Heart right ventricle (tissue), 16 donors: ENCODE measurements around the gene HUNK. TPM values are rescaled to one million over a fixed set of nuclear protein-coding genes. Genes with fewer than 3 reads are reported as not detected.

Source experiments
- ATAC-seq, 8 donors: fragments of 200-7000 bp; cut with Tn5 transposase; one replicate each; pipeline ENCODE4 v1.9.1; 2020; ENCODE audit warnings: mild to moderate bottlenecking in 8 of 8, moderate library complexity in 8 of 8, moderate number of reproducible peaks in 1 of 8
- DNase-seq, 2 donors: peaks; one replicate each; pipeline ENCODE4 v3.0.0-alpha.2; 2020
- H3K27ac ChIP-seq, 10 donors: fragments of 200-600 bp; sonication (generic) in 2 of 10; one replicate each; pipeline versions ENCODE4 v1.5.0 to v1.8.0; 2020 to 2022; ENCODE audit warnings: mild to moderate bottlenecking in 3 of 10
- H3K27me3 ChIP-seq, 7 donors: fragments of 200-600 bp; one replicate each; pipeline ENCODE4 v1.8.0; 2021 to 2022; ENCODE audit warnings: mild to moderate bottlenecking in 2 of 7
- H3K36me3 ChIP-seq, 9 donors: fragments of 200-600 bp; sonication (generic) in 1 of 9; one replicate each; pipeline versions ENCODE4 v1.5.0 to v1.8.0; 2020 to 2022; ENCODE audit warnings: mild to moderate bottlenecking in 2 of 9
- H3K4me1 ChIP-seq, 9 donors: fragments of 200-600 bp; sonication (generic) in 1 of 9; one replicate each; pipeline versions ENCODE4 v1.5.0 to v1.8.0; 2020 to 2022; ENCODE audit warnings: mild to moderate bottlenecking in 4 of 9
- H3K4me3 ChIP-seq, 10 donors: fragments of 200-600 bp; sonication (generic) in 2 of 10; one replicate each; pipeline versions ENCODE4 v1.5.0 to v1.8.0; 2020 to 2022; ENCODE audit warnings: mild to moderate bottlenecking in 7 of 10, moderate library complexity in 2 of 10
- H3K9me3 ChIP-seq, 11 donors: fragments of 200-600 bp in 10 of 11; sonication (generic) in 2 of 11; one replicate each; pipeline versions ENCODE4 v1.5.0 to v1.8.0; 2013 to 2022; ENCODE audit warnings: mild to moderate bottlenecking in 2 of 11, control low read depth in 1 of 11, moderate library complexity in 1 of 11
- WGBS, 2 donors: extraction: QIAGEN DNeasy Blood & Tissue Kit; methylation state at CpG; one replicate each; pipeline ENCODE4 v1.1.7; 2013; ENCODE audit warnings: inconsistent platforms in 1 of 2; 5-methylcytosine and 5-hydroxymethylcytosine counted together
- intact Hi-C, 10 donors: fragments of 100-400 bp; cut with DNase I; formaldehyde crosslinking; loops; one replicate each; pipeline versions ENCODE4 v1.11.1 to v1.14.2; 2022
- polyA plus RNA-seq, 2 donors: library from polyadenylated mRNA; stranded (reverse); fragments of 200-250 nt; gene quantifications; one replicate each; pipeline ENCODE4 v1.2.3, GENCODE V29; 2013
- total RNA-seq, 10 donors: library from RNA; stranded (reverse); fragmentation: NEBNext Ultra II Directional in 3 of 10; extraction: Animal tissue kit (Norgen Biotek cat#: 25700) in 3 of 10; gene quantifications; one replicate each; pipeline versions ENCODE4 v1.2.1 to v1.2.4, GENCODE V29; 2021 to 2023
- TF ChIP-seq, protein P1 (sequence below), 9 donors: fragments of 200-600 bp; sonication (generic) in 2 of 9; IDR thresholded peaks; one replicate each; pipeline versions ENCODE4 v1.5.0 to v1.8.0; 2021 to 2022; ENCODE audit warnings: antibody characterized with exemption in 9 of 9, mild to moderate bottlenecking in 5 of 9, moderate library complexity in 1 of 9
- donor health status: Arrhythmogenic right ventricular cardiomyopathy.
- donor health status: ischemic (EF 13 %, LVEDD 7.1; RV severe dilation, severe dysfunction).
- donor health status: healthy with polysubstance abuse.
- donor health status: DM: no; HTN: yes; CAD: no.
- donor health status: DM: no; HTN: no; CAD: no.
- donor health status: ischemic (EF 25% LVEDD 6.9; RV normal size, moderate dysfunction).
- donor health status: ischemic (EF 25% LVEDD 5.7; RV mildly dilated, moderate dysfunction).
- donor health status: healthy.
- donor health status: DM: yes; HTN: yes; CAD: no.
- donor health status: Ischemic cardiomyopathy.
- donor health status: ischemic (EF 35%, LVEDD 5.7; RV mildly dilated, moderate dysfunction).
- donor health status: nonischemic (EF 11% LVEDD 7.7; RV severe dilation, severe dysfunction).
- donor health status: DM: yes; HTN: yes; CAD: no.
- donor health status: PGD.
- donor health status: ischemic (EF 29% LVEDD 5.4; RV normal size, mild dysfunction).
- donor health status: nonischemic (EF 23%, LVEDD 6.1; RV moderate dilation, normal function).

The HUNK gene
- total and polyA plus RNA-seq, 12 donors: 0.04 to 0.81 (median 0.10) TPM; not detected in 2

DNA sequence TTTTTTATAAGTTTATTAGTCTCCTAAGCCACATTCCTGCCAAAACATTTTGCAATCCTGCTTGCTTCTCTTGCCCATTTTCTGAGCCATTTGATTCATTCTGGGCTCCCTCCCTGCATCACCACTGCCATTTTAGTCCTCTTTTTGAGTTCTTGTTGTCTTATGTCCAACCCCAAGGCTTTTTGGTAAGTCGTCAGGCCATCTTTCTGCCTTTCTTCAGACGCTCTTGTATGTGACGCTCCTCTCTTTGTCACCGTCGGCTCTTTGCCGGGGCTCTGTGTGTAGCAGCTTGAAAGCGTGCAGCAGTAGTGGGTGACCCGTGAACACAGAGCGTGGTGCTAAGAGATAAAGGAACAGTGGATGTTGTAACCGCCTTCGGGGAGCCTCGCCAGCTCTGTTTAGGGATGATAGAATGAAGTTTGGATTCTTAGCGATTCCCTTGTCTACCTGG is 14.6 kb downstream of the HUNK start:
- Histone ChIP-seq H3K9me3 (no peaks in the 10 kb centered on the region), H3K36me3 (no peaks in the 10 kb centered on the region), H3K4me1 (no peaks in the 10 kb centered on the region), H3K27ac (no peak overlapping the region), H3K27me3 (peaks cover 0 to 9% (median 0%) of the 10 kb centered on the region in 7 donors), H3K4me3 (no peak overlapping the region)
- peak in 2 of 8 donors; percentile 68 to 72 for ATAC-seq
- TF ChIP-seq, protein P1, sequence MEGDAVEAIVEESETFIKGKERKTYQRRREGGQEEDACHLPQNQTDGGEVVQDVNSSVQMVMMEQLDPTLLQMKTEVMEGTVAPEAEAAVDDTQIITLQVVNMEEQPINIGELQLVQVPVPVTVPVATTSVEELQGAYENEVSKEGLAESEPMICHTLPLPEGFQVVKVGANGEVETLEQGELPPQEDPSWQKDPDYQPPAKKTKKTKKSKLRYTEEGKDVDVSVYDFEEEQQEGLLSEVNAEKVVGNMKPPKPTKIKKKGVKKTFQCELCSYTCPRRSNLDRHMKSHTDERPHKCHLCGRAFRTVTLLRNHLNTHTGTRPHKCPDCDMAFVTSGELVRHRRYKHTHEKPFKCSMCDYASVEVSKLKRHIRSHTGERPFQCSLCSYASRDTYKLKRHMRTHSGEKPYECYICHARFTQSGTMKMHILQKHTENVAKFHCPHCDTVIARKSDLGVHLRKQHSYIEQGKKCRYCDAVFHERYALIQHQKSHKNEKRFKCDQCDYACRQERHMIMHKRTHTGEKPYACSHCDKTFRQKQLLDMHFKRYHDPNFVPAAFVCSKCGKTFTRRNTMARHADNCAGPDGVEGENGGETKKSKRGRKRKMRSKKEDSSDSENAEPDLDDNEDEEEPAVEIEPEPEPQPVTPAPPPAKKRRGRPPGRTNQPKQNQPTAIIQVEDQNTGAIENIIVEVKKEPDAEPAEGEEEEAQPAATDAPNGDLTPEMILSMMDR (IDR thresholded peaks at IDR 0.05): no peak
- intact Hi-C loops: loop anchor here in 1 of 10 donors (10.0 kb wide), 1 partner anchor 137 kb away; no protein-coding TSS in a partner anchor
- peak in 1 of 2 donors; percentile 20 for DNase-seq
- WGBS, 2 donors: 52 to 62% methylated on average over 13 of the region's 13 CpGs

DNA sequence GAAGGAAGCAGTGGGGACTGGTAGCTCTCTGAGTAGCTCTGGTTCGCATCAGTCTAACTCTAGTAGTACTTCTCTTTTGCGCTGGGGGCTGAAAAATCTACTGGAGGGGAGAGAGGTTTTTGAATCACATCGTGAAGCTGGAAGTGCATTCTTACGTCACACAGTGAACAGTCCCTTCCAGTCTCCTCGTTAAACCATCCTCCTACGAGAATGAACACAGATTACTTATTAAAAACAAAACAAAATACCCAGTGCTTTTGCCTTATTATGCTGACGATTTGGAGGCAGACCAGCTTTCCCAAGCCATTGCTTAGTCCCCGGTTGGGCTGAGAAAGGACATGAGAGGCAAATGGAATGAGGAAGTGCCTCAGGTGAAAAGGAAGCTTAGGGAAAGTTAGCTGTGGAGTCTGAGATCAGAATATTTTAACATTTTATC is 16.1 kb downstream of the HUNK start:
- Histone ChIP-seq H3K36me3 (no peaks in the 10 kb centered on the region), H3K27me3 (peaks cover 0 to 9% (median 0%) of the 10 kb centered on the region in 7 donors)
- no peak for ATAC-seq

DNA sequence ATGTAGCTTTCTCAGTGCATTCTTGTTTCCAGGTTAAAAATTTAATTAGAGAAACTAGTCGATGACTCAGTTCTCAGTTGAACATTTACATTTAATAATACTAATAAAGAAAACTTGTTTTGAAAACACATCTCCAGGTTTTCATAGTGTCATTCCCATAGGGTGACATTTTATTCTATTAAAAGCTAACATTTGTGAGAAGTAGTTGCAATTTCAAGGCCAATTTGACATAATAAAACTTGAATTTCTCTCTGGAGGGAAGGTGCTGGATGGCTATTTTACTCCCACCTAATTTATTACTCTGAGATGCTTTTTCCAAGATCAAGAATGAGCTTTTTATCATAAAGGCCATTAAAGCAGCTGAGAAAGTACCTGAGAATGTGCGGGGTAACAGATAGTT is 16.6 kb downstream of the HUNK start:
- ATAC-seq (no peak), DNase-seq (no peak)
- TF ChIP-seq, protein P1 (IDR thresholded peaks at IDR 0.05): no peak
- Histone ChIP-seq H3K27ac (no peak overlapping the region), H3K4me3 (no peak overlapping the region), H3K4me1 (no peaks in the 10 kb centered on the region), H3K36me3 (no peaks in the 10 kb centered on the region), H3K9me3 (no peaks in the 10 kb centered on the region), H3K27me3 (peaks cover 0 to 9% (median 0%) of the 10 kb centered on the region in 7 donors)
- intact Hi-C loops: loop anchor here in 1 of 10 donors (10.0 kb wide), 1 partner anchor 135 kb away; no protein-coding TSS in a partner anchor
- WGBS, 2 donors: 82 to 88% methylated on average over 2 of the region's 2 CpGs

More for the DNA sequence above, 16.1 kb downstream of the HUNK start:
- Histone ChIP-seq H3K9me3 (no peaks in the 10 kb centered on the region), H3K4me3 (no peak overlapping the region), H3K4me1 (no peaks in the 10 kb centered on the region), H3K27ac (no peak overlapping the region)
- WGBS, 2 donors: 31 to 39% methylated on average over 8 of the region's 8 CpGs
- TF ChIP-seq, protein P1 (IDR thresholded peaks at IDR 0.05): no peak
- intact Hi-C loops: loop anchor here in 1 of 10 donors (10.0 kb wide), 1 partner anchor 136 kb away; no protein-coding TSS in a partner anchor
- no peak for DNase-seq

DNA sequence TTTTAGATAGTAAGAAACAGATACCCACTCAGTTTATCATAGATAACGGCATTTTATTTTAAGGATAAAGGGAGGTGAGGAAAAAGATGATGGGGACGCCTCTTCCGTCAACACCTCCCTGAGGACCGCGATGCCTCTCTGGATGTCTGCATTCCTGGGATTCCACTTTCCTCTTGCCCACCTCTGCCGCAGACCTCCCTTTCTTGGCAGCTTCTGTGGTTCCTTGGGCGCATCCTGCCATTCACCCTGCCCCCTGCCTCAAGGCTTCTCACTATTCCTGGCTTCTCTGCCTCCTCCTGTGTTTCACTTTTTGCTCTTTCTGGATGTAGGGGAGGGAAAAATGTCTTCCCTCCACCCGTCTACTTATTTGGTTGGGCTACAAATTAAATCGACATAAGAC is 19.9 kb downstream of the HUNK start:
- TF ChIP-seq, protein P1 (IDR thresholded peaks at IDR 0.05): no peak
- H3K27ac ChIP-seq: no peak overlapping the region

More for the DNA sequence above, 19.9 kb downstream of the HUNK start:
- Histone ChIP-seq H3K9me3 (no peaks in the 10 kb centered on the region), H3K4me1 (no peaks in the 10 kb centered on the region), H3K27me3 (peaks cover 0 to 7% (median 0%) of the 10 kb centered on the region in 7 donors), H3K4me3 (no peak overlapping the region), H3K36me3 (no peaks in the 10 kb centered on the region)
- DNase-seq: no peak
- intact Hi-C loops: no loop called here
- 63 to 67% methylated on average over 9 of the region's 9 CpGs for WGBS, 2 donors
- no peak for ATAC-seq
